Endothelial cell of umbilical vein (primary cell): ENCODE results near the gene EPX. TPM values are rescaled to one million over a fixed set of nuclear protein-coding genes. Genes with fewer than 3 reads are reported as not detected.

Experiments
- BruUV-seq: library from RNA; stranded (reverse); fragments of 400-500 nt; replicated peaks from 2 replicates; lab custom pipeline; 2021; lab: Mats Ljungman, UMichigan
- CTCF ChIA-PET: fragments of 300-600, 350-600 bp; sonication (Branson Sonifier 250); formaldehyde crosslinking; loops from one replicate; lab custom pipeline; 2021; ENCODE audit warnings: antibody characterized with exemption, inconsistent platforms; lab: Charles Lee
- POLR2A ChIA-PET: fragments of 300-600, 350-600 bp; sonication (Branson Sonifier 250); formaldehyde crosslinking; loops from one replicate; lab custom pipeline; 2021; ENCODE audit warnings: antibody characterized with exemption, inconsistent platforms; lab: Charles Lee
- DNase-seq: peaks from one replicate; pipeline ENCODE4 v3.0.0-alpha.2; 2011; ENCODE audit warnings: low read depth, low spot score
- FAIRE-seq: peaks from 2 replicates; lab custom pipeline; 2011; peaks lifted over from hg19 to GRCh38; lab: Jason Lieb, UNC
- H2AFZ ChIP-seq: 2 replicates; pipeline ENCODE4 v1.6.0; 2012; ENCODE audit warnings: low read depth, low read length, control low read depth, inconsistent platforms
- H3K27ac ChIP-seq: 2 replicates; pipeline ENCODE4 v1.5.1; 2011; ENCODE audit warnings: low read depth, mild to moderate bottlenecking, control low read depth, low read length, moderate library complexity; ENCODE audit not compliant: insufficient read depth
- H3K27me3 ChIP-seq, 2 experiments: 2 replicates each; pipeline versions ENCODE4 v1.6.0 to v1.6.1; 2011; ENCODE audit warnings: low read length in 2 of 2, mixed read lengths in 1 of 2; ENCODE audit not compliant: control insufficient read depth in 2 of 2, insufficient read depth in 2 of 2
- H3K36me3 ChIP-seq, 2 experiments: 2 replicates in 1 of 2; 3 replicates in 1 of 2; pipeline ENCODE4 v1.5.1; 2011; ENCODE audit warnings: low read length in 2 of 2, mild to moderate bottlenecking in 1 of 2, moderate library complexity in 1 of 2; ENCODE audit not compliant: control insufficient read depth in 2 of 2, insufficient read depth in 2 of 2; ENCODE audit errors: extremely low read depth in 1 of 2
- H3K4me1 ChIP-seq: 3 replicates; pipeline ENCODE4 v1.5.1; 2011; ENCODE audit warnings: mild to moderate bottlenecking, low read length; ENCODE audit not compliant: control insufficient read depth, insufficient read depth; ENCODE audit errors: extremely low read depth
- H3K4me2 ChIP-seq: 2 replicates; pipeline ENCODE4 v1.6.1; 2011; ENCODE audit warnings: low read length, control low read depth, mixed read lengths; ENCODE audit not compliant: insufficient read depth
- H3K4me3 ChIP-seq, 3 experiments: fragments of 200-600 bp in 1 of 3; sonication (generic), shearing (Covaris generic) in 1 of 3; replicated peaks in 1 of 3; 2 replicates each; pipeline ENCODE4 v1.5.1; 2011 to 2016; ENCODE audit warnings: control low read depth in 3 of 3, low read length in 3 of 3, mild to moderate bottlenecking in 2 of 3, inconsistent platforms in 1 of 3, low read depth in 1 of 3, moderate library complexity in 1 of 3; ENCODE audit not compliant: insufficient read depth in 1 of 3
- H3K79me2 ChIP-seq: 2 replicates; pipeline ENCODE4 v1.6.0; 2012; ENCODE audit warnings: low read length, inconsistent platforms; ENCODE audit not compliant: control insufficient read depth, insufficient read depth
- H3K9ac ChIP-seq: replicated peaks from 2 replicates; pipeline ENCODE3; 2011; ENCODE audit warnings: low read length, control low read depth; ENCODE audit not compliant: insufficient read depth; ENCODE audit errors: extremely low read depth
- H3K9me1 ChIP-seq: replicated peaks from 3 replicates; pipeline ENCODE4 v1.6.0; 2011; ENCODE audit warnings: mild to moderate bottlenecking, low read length; ENCODE audit not compliant: control insufficient read depth, insufficient read depth; ENCODE audit errors: extremely low read depth
- H3K9me3 ChIP-seq: replicated peaks from 2 replicates; pipeline ENCODE4 v1.5.1; 2012; ENCODE audit warnings: low read length, inconsistent platforms; ENCODE audit not compliant: control insufficient read depth, insufficient read depth
- H4K20me1 ChIP-seq: replicated peaks from 2 replicates; pipeline ENCODE3; 2011; ENCODE audit warnings: mild to moderate bottlenecking, low read length; ENCODE audit not compliant: control insufficient read depth, insufficient read depth; ENCODE audit errors: extremely low read depth
- EZH2 ChIP-seq: IDR thresholded peaks from 2 replicates; pipeline ENCODE4 v1.6.1; 2012; ENCODE audit warnings: borderline replicate concordance, low read depth, mild to moderate bottlenecking, moderate library complexity, low read length, inconsistent platforms; ENCODE audit not compliant: severe bottlenecking
- FOS ChIP-seq: IDR thresholded peaks from 2 replicates; pipeline ENCODE4 v1.6.1; 2011; ENCODE audit warnings: mild to moderate bottlenecking, low read length, moderate library complexity, borderline replicate concordance; ENCODE audit not compliant: insufficient read depth
- MYC ChIP-seq: IDR thresholded peaks from one replicate; pipeline ENCODE4 v1.6.1; 2011; ENCODE audit warnings: mild to moderate bottlenecking, low read depth, low read length
- POLR2A ChIP-seq: IDR thresholded peaks from 2 replicates; pipeline ENCODE4 v1.6.1; 2012; ENCODE audit warnings: low read depth, mild to moderate bottlenecking, control low read depth, low read length
- POLR2AphosphoS5 ChIP-seq: IDR thresholded peaks from 2 replicates; pipeline ENCODE4 v1.6.1; 2012; ENCODE audit warnings: low read depth, mild to moderate bottlenecking, control low read depth, low read length, moderate library complexity; ENCODE audit not compliant: insufficient read depth
- dilution Hi-C: fragments of 300-500 bp; cut with MboI; formaldehyde crosslinking; loops from one replicate; pipeline ENCODE4 v1.15.0; 2019; ENCODE audit warnings: low sequenced_read_pairs; ENCODE audit not compliant: extremely low pct_ligation_motif_present
- intact Hi-C: fragments of 100-400 bp; cut with micrococcal nuclease; formaldehyde crosslinking; loops from one replicate; pipeline ENCODE4 v1.10.0; 2022
- polyA plus RNA-seq, 4 experiments: library from polyadenylated mRNA; depleted of rRNA in 3 of 4; stranded (reverse) in 3 of 4; unstranded in 1 of 4; fragments of >200 nt; gene quantifications; 2 replicates each; pipeline versions ENCODE4 v1.2.1 to v1.2.3, GENCODE V29; 2011 to 2012; ENCODE audit warnings: missing spikeins in 1 of 4
- total RNA-seq: library from RNA; stranded (reverse); gene quantifications from 2 replicates; pipeline ENCODE4 v1.2.3, GENCODE V29; 2021
- TF ChIP-seq, protein P1 (sequence below), 2 donors: IDR thresholded peaks; 1 replicate in 1 of 2; 2 replicates in 1 of 2; pipeline ENCODE4 v1.5.1; 2011; ENCODE audit warnings: low read length in 2 of 2, mild to moderate bottlenecking in 2 of 2, moderate library complexity in 2 of 2, control low read depth in 1 of 2, inconsistent platforms in 1 of 2, low read depth in 1 of 2; ENCODE audit not compliant: insufficient read depth in 1 of 2; ENCODE audit errors: extremely low read depth in 1 of 2

The EPX gene
- total and polyA plus RNA-seq, 2 donors (not counting 3 experiments of a cell fraction or from before 2014, with no cell fraction given), result not detected

DNA sequence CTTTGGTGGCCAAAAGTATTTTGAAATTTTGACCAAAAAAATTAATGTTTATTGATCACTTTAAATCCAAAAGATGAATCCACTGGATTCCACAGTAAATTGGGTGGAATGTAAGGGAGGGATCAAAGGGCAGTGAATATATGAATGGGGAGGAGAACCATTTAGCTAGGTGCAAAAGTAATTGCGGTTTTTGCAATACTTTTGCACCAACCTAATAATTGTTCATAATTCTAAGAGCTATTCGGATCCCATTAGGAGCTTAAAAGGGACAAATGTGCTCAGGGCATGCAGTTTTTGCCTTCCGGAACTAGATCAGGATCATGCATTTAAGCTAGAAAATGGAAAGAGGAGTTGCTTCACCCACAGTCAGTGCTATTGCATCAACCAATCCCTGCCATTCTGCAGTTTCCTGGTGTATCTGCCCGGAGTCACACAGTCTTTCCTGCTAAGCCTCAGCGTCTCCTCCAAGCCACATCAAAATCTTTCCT lies 45.7 kb downstream of the EPX start, which contains the start of gene LPO:
TSS of gene LPO (plus strand) at position 438 of the 488 bp plus-strand sequence. CDS start 4,396 bp downstream, outside the sequence.
- intact Hi-C loops, result no loop called here
- FAIRE-seq, result no peak

DNA sequence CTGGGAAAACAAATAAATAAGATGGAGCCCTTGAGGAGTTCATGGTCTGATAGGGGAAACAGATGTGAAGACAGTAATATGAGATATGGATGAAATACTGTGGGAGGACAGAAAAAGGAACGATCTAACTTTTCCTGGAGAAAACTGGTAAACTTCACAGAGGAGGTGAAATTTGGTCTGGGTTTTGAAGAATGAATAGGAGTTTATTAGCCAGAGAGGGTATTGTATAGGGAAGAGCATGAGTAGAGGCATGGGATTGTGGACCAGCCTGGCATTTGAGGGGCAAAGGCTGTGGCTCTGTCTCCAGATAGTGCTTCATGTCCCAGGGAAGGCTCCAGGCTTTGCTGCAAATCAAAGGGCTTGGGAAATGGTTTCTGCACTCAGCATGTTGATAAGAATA lies 47.5 kb downstream of the EPX start:
- Histone ChIP-seq H3K79me2 (no peaks in the 10 kb centered on the region), H2AFZ (no peak overlapping the region), H3K4me1 (no peaks in the 10 kb centered on the region), H3K36me3 (no peaks in the 10 kb centered on the region), H3K9me3 (no peaks in the 10 kb centered on the region), H3K4me3 (no peak overlapping the region), H4K20me1 (no peaks in the 10 kb centered on the region), H3K27me3 (peaks cover 11 to 38% of the 10 kb centered on the region in 2 experiments), H3K9me1 (no peaks in the 10 kb centered on the region), H3K9ac (no peak overlapping the region), H3K27ac (no peak overlapping the region), H3K4me2 (no peak overlapping the region)
- TF ChIP-seq POLR2A (no peak), FOS (no peak), MYC (no peak), POLR2AphosphoS5 (no peak), EZH2 (no peak)
- TF ChIP-seq, protein P1, sequence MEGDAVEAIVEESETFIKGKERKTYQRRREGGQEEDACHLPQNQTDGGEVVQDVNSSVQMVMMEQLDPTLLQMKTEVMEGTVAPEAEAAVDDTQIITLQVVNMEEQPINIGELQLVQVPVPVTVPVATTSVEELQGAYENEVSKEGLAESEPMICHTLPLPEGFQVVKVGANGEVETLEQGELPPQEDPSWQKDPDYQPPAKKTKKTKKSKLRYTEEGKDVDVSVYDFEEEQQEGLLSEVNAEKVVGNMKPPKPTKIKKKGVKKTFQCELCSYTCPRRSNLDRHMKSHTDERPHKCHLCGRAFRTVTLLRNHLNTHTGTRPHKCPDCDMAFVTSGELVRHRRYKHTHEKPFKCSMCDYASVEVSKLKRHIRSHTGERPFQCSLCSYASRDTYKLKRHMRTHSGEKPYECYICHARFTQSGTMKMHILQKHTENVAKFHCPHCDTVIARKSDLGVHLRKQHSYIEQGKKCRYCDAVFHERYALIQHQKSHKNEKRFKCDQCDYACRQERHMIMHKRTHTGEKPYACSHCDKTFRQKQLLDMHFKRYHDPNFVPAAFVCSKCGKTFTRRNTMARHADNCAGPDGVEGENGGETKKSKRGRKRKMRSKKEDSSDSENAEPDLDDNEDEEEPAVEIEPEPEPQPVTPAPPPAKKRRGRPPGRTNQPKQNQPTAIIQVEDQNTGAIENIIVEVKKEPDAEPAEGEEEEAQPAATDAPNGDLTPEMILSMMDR (IDR thresholded peaks at IDR 0.05; ENCODE audit: extremely low read depth in 1 of 2, insufficient read depth in 1 of 2, low read depth in 1 of 2, low read length in 2 of 2), result no peak
- FAIRE-seq (no peak), DNase-seq (no peak)
- dilution Hi-C loops, result no loop called here
- intact Hi-C loops, result no loop called here
- BruUV-seq, result no TSS peak
- POLR2A ChIA-PET, result no interaction called here
- CTCF ChIA-PET, result no interaction called here

More for the DNA sequence above, 45.7 kb downstream of the EPX start, which contains the start of gene LPO:
- no peaks in the 10 kb centered on the region for H3K4me1 ChIP-seq
- no peaks in the 10 kb centered on the region for H3K79me2 ChIP-seq
- BruUV-seq, result no TSS peak
- TF ChIP-seq, protein P1 (IDR thresholded peaks at IDR 0.05; ENCODE audit: extremely low read depth in 1 of 2, insufficient read depth in 1 of 2, low read depth in 1 of 2, low read length in 2 of 2), result no peak
- dilution Hi-C loops, result no loop called here
- no peak within 1 kb of the TSS for H3K4me3 ChIP-seq
- no peak within 1 kb of the TSS for H2AFZ ChIP-seq
- no peaks in the 10 kb centered on the region for H3K9me1 ChIP-seq
- H3K36me3 ChIP-seq, result no peaks in the 10 kb centered on the region
- no peak for DNase-seq
- no peak within 1 kb of the TSS for H3K9ac ChIP-seq
- H4K20me1 ChIP-seq, result no peaks in the 10 kb centered on the region
- H3K27me3 ChIP-seq, result peaks cover 12 to 29% of the 10 kb centered on the region in 2 experiments
- no peak within 1 kb of the TSS for H3K4me2 ChIP-seq
- ChIA-PET CTCF (interaction anchor here (0.6 to 4.4 kb wide), 3 partner anchors 9 to 486 kb away, joined by 3 to 30 read pairs (median 4); no protein-coding TSS in a partner anchor), POLR2A (no interaction called here)
- H3K27ac ChIP-seq, result no peak within 1 kb of the TSS
- no peaks in the 10 kb centered on the region for H3K9me3 ChIP-seq
